Epidermal melanocyte (primary cell): ENCODE data around the gene HOXD9.

Source experiments
- DNase-seq: peaks from one replicate; pipeline ENCODE4 v3.0.0; 2011; ENCODE audit warnings: low spot score; ENCODE audit not compliant: insufficient read length

Gene HOXD9

DNA sequence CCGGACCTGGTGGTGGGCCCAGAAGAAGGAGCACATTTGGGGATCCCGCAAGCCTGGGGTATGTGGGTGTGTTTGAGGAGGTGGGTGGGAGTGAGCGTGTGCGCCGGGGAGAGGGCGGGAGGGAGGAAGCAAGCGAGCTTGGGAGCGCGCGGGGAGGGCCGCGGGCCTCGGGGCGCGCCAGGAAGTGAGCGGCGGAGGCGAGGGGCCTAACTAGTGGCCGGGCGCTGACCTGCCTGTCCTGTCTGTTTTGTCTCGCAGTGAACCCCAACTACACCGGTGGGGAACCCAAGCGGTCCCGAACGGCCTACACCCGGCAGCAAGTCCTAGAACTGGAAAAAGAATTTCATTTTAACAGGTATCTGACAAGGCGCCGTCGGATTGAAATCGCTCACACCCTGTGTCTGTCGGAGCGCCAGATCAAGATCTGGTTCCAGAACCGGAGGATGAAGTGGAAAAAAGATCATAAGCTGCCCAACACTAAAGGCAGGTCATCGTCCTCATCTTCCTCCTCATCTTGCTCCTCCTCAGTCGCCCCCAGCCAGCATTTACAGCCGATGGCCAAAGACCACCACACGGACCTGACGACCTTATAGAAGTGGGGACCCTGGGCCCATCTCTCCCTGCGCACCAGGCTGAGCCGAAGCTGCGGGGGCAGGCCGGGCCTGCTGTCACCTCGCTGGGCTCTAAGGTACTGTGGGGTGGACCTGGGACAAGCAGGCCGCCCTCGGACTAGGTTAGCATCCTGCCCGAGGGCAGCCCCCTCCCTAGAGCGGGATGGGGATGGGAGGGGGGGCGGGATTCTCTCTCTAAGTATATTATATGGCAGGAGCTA is 30.0 kb downstream of the HOXD9 start:
- DNase-seq = no peak

- no peak for DNase-seq
Observed at GRCh38 chr2:176154576-176155252, 32.2 kb downstream of the HOXD9 start.

DNA sequence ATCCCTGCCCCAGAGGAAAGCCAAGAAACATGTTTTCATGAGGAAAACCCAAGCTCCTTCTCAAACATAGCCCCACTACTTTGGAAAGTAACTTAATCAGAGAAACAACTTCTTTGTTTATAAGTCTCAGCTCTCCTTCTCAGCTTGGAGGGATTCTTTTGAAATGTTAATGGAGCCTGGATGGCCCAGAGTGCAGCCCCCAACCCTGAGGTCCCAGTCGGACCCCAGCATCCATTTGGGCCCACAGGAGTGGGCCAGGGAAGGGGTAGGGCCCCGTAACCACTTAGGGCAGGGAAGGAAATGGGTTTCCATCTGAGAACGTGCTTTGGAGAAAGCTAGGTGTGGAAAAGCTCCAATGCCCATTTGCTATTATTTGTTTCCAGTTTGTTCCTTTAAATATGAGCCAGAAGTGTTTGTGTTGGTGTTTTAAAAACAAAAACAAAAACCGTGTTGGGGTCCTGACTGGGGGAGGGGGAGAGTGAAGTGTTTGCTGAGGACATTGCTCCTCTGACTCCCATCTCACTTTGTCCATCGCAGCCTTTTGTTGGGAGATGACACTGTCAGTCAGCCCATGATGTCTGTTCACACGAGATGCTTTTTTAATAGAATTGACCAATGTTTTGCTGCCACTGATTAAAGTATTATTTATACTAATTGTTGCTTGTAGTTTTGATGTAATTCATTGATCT is 33.0 kb downstream of the HOXD9 start:
- DNase-seq = no peak

DNA sequence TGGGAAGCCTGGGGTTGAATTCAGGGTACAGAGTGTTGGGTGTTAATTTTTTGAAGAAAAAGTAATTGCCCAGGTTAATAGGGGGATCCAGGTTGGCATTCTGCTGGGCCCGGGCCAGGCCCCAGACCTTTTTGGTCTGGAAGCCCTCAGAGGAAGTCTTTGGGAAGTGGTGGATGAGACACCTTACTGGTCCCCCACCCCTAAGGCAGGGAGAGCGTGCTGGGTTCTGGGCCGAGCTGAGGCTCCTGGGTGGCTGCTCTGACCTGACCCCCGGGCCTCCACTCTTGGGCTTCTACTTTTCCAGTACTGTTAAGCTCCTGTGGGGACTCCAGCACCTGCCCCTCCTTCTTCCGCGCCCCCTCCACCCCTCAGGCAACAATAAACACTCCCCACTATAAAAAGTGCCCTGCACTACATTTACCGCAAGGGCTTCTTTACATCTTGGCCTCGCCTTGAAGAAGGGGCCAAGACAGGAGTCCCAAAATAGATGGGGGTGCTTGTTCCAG is 33.8 kb downstream of the HOXD9 start:
- DNase-seq = no peak

- no peak for DNase-seq
Observed at GRCh38 chr2:176156807-176157498, 34.4 kb downstream of the HOXD9 start, which contains the start of gene HOXD3. TSS of gene HOXD3 (plus strand) at chr2:176157307. CDS start at chr2:176169115, 11,808 bp downstream.

DNA sequence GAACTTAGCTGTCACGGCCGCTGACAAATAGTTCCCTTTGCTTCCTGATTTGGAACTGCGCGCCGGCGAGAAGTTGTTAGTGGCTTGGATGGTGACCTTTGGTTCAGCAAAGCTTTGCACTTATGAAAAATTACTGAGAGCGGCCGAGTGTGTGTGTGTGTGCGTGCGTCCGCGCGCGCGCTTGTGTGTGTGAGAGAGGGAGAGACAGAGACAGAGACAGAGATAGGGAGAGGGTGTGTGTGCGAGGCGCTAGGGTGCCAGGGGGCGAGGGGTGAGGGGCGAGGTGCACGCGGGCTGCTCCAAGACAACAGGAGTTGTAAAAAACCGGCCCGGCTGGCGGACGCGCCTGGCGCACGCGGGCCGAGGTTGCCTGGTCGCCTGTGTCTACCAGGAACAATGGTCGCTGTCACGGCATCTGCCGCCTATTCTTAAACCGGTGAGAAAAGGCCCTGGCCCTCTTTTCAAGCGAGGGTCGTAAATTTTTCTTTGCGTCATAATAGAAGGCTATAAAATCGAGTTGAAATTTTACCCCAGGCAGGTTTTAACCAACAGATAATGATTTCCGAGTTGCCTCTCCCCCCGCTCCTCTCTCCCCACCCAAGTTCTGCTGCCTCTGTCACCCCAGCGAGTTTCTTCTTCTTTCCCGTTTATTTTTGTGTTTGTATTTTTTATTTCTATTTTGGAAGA is 35.1 kb downstream of the HOXD9 start:
- DNase-seq = no peak

DNA sequence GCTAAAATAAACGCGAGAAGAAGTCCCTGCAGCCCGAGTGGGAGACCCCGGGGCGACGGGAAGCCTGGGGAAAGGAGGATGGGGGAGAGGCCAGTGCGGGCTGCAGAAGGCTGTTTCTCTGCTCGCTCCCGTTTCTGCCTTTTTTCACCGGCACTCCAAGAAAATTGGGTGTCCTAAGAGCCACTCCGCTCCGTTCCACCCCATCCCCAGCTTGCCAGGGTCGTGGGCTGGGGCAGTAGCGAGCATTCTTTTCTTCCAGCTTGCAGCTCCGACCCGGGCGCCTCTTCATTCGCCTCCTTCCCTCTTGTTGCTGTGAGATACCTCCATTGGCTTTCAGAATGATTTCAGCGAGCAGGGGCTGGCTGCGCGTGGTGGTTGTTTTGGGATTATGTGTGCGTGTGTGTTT is 35.7 kb downstream of the HOXD9 start:
- DNase-seq = no peak

- DNase-seq = no peak
Observed at GRCh38 chr2:176158855-176159662, 36.5 kb downstream of the HOXD9 start.

DNA sequence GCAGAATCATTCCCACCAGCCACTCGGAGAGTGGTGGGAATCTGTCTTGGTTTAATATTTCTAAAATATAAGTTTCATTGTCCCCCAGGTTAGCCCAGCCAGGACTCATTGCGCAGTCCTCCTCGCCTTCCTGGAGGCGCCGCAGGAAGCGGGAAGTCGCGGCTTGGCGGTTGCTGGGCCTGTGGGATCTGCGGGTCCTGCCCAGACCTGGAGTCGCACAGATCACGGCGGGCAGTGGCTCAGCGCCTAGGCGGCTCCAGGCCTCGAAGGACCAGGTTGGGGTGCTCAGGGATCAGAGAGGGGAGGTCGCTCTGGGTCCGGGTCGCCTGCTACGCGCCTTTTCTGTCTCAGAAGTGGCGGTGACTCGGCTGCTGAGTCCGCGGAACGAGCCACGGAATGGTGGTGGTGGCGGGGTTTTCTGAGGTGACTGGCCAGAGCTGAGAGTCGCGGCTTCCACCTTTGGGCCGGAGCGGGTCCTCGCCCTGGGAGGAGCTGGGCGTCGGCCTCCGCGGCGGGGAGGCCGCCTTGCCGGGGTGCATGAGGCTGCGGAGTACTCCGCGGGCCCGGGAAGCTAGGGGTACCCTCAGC is 37.2 kb downstream of the HOXD9 start:
- DNase-seq = no peak

DNA sequence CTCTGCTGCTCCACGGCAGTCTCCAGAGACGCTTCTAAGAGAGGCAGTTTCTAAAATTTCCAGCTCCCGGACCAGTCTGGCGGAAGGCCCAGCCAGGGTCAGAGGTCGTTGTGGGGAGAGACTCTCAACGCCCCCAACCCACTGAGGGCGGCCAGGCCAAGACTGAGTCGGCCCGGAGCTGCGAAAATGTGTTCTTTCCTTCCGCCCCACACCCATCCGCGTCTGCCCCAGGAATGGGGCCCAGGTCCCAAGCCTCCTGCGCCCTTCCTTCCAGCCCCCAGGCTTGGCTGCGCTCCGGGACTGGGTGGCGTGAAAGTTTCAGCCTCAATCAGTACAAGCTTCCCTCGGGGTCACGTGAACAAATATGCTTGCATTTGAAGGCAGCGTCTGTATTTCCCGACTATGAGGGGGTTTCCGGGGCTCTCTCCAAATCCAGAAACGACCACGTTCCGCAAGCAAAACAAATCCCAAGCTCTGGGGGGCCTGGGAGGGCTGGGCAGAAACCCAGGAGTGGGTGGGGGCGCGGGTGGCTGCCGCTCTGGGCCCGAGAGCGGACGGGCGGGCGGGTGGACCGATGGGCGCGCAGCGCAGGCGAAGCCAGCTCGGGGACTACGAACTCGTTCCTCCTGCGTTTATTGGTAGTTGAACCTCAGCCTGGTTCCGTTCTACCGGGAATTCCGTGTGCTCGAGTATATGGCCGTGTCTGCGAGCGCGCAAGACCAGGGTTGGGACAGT is 37.9 kb downstream of the HOXD9 start:
- no peak for DNase-seq

- DNase-seq = no peak
Observed at GRCh38 chr2:176160986-176161824, 38.7 kb downstream of the HOXD9 start.

- peak; percentile 74 for DNase-seq
Observed at GRCh38 chr2:176161825-176162626, 39.5 kb downstream of the HOXD9 start.

GRCh38 chr2:176162911-176163671 is 40.6 kb downstream of the HOXD9 start:
- no peak for DNase-seq

DNA sequence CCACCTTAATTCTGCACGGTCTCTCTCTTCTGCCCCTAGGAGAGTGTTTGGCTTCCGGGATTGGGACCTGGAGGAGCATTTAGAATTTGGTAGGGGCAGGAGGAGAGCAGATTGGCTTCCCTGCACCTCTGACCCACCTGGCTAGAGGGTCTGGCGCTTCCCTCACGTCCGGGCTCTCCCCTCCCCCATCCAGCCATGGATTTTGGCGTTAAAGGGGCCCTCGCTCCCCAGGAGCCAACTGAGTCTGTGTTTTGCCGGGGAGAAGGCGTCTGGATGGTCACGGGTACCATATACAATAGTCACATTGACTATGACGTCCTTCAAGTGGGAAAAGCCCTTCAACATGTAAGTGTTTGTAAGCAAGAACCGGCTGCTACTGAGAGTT is 41.1 kb downstream of the HOXD9 start:
- DNase-seq = no peak

DNA sequence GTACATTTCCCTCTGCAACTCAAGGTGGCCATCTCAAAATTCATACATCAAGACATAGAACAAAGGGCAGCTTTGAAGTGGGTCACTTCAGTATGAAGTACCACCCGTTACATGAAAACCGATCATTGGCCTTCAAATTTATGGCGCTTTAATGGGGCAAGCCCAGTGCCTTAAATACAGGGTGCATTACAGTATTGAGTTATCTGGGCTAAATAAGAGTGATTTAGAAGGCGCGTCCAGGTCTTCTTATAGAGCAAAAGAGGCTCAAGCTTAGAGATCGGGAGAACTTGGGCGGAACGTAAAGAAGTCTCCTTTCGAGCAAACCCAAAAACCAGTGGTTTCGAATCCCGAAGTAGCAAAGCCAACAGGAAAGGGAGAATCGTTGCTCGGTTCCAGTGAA is 41.7 kb downstream of the HOXD9 start:
- DNase-seq = no peak

DNA sequence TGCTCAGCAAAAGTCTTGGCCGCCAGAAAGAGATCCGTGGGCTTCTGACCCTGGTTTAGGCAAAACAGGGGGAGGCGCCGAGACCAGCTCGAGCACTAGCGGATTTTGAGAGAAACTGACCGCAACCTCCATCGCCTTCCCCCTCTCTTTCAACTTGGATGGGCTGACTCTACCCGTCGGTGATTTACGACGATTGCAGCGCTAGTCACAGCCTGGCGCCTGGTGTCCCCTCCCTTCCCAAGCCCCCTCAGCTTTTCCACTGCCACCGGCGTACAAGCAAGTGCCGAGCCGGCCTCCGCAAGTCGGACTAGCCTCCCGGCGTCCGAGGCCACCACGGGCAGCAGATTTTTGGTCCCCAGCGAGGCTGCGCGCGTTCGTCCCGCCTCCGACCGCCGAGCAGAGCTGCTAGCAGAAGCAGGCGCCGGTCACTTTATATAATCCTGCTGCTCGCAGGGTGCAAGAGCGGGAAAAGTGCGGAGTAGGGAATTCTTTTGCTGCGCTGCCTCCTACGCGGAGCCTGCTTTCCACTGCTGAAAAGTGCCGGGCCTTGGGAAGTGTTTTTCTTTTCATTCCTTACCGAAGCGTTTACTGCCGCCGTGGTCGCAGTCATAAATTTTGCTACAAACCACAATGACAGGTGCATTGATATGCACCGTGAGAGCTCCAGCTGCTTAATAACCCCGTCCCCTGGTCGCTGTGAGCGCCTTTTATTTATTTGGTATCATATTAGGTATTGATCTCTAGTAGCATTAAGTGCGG is 42.3 kb downstream of the HOXD9 start:
- no peak for DNase-seq
